Activated naive CD4-positive, alpha-beta T cell (primary cell): Measurements from ENCODE around the gene GAB1.

Experiments
- DNase-seq, 4 experiments: peaks; one replicate each; lab custom pipeline; 2025; lab: John Stamatoyannopoulos, UW

The GAB1 gene

GRCh38 chr4:143336781-143337599 lies at the start of gene GAB1:
Gene GAB1 (plus strand): TSS chr4:143336876. CDS start chr4:143337189, 313 bp downstream.
- no peak for DNase-seq

DNA sequence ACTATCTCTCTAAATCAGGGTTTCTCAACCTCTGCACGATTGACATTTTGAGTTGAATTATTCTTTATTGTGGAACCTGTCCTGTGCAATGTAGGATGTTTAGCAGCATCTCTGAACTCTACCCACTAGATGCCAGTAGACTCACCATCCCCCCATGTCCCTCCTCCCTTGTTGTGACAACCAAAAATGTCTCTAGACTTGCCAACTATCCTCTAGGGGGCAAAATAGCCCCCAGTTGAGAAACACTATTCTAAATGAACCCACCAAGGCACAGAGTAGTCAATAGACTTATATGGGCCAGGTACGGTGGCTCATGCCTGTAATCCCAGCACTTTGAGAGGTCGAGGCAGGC lies 49.1 kb upstream of the GAB1 start:
- no peak for DNase-seq

DNA sequence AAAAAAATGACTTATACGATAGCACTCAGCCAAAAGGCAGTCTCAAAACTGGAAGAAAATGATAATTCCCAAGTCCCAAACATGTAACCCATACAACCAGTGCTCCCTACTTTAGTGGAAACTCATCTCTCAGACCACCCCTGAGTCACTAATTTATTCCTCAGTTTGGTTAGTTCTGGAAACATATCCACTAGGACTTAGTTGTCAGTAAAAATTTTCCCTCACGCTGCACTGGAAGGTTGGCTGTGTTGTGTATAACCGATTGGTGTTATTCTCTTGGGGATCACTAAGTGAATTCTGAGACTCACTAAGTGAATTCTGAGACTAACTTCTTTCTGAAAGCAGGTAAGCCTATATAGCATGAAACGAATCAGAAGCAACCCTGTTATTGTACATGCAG lies 48.5 kb upstream of the GAB1 start:
- DNase-seq = no peak

DNA sequence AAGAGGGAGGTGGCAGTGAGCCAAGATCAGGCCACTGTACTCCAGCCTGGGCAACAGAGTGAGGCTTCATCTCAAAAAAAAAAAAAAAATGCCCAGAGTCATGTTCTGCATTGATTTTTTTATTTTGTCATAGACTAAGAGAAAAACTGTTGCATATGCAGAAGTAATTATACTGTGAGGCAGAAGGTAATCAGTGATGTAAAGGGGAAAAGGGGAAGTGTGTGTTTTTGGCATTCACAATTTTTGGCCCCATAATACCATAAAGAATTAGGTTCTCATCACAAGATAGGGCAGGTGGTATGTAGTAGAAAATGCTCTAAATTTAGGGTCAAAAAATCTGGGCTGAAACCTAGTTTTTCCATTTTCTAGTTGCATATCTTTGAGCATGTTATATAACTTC lies 47.3 kb upstream of the GAB1 start:
- DNase-seq = no peak

DNA sequence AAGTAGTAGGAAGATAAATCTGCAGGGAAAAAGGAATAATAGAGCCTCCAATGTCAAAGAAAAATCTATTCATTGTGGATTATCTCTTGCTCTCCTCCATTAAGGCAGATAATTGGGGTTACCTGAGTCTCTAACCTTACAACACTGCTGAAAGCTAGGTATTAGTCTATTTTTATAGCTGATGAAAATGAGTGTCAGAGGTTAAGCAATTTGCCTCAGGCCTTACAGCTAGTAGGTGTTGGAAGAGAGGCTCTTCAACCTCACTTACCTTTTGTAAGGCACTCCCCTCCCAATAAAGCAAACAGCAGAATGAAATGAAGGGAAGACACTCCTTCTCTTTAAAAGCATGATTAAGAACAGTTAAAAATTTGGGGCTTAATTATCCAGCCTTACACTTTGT lies 45.4 kb upstream of the GAB1 start:
- DNase-seq = no peak

- DNase-seq = no peak
These were observed 43.8 kb upstream of the GAB1 start for GRCh38 chr4:143292858-143293257.

- DNase-seq = no peak
These were observed 42.4 kb upstream of the GAB1 start for GRCh38 chr4:143294310-143294709.

GRCh38 chr4:143294710-143295275 lies 41.9 kb upstream of the GAB1 start:
- no peak for DNase-seq

DNA sequence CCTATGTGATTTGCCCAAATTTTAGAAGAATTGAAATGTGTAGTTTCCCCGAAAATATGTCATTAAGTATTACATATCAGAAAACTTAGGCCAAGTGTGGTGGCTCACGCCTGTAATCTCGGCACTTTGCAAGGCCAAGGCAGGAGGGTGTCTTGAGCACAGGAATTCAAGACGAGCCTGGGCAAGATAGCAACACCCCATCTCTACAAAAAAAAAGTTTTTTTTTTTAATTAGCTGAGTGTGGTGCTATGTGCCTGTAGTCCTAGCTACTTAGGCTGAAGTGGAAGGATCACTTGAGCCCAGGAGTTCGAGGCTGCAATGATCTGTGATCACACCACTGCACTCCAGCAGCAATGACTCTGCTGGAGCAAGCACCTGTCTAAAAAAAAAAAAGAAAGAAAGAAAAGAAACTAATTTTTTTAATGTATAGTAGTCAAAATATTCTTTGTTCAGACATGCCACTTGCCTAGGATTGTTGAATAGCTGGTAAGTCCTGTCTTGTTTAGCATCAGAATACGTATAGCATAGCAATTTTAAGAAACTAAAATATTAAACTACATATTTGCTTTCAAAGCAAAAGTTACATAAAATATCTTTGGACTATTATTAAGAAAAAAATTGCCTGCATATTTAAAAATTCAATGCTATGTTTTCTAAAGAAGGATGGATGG lies 40.1 kb upstream of the GAB1 start:
- DNase-seq = no peak

GRCh38 chr4:143300860-143301259 lies 35.8 kb upstream of the GAB1 start:
- DNase-seq = no peak

- DNase-seq = no peak
These were observed 34.1 kb upstream of the GAB1 start for GRCh38 chr4:143302536-143302935.

DNA sequence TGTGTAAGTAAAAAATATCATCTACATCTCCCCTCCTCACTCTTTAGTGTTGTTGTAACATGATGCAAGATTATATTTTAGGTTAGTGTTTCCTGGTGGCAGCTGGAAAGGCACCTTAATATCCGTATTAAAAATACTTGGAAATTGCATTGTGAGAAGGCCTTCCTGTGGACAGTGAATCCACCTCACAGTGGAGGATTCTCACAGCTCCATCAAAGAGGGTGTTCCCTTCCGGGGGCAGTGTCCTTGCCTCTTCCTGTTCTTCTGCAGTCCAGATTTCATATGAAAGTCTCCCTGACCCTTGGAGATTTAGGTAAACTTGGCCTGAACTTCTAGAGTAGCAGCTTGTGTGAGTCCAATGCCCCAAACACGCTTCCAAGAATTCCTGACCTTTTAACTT lies 29.9 kb upstream of the GAB1 start:
- no peak for DNase-seq

DNA sequence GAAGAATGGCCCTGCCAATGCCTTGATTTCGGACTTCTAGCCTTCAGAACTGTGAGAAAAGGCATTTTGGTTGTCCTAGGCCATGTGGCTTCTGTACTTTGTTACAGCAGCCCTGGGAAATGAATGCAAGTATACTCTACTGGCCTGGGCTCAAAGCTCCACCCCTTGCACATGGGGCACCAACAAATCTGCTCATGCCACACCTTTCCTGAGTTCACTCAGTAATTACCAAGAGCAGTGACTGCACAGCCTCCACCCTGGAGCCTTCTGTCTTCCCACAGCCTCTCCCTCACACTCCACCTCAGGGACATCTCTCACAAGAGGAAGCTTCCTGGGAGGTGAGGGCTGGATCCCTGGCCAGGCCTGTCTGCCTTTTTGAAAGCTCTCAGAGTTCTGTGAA lies 29.1 kb upstream of the GAB1 start:
- DNase-seq = no peak

DNA sequence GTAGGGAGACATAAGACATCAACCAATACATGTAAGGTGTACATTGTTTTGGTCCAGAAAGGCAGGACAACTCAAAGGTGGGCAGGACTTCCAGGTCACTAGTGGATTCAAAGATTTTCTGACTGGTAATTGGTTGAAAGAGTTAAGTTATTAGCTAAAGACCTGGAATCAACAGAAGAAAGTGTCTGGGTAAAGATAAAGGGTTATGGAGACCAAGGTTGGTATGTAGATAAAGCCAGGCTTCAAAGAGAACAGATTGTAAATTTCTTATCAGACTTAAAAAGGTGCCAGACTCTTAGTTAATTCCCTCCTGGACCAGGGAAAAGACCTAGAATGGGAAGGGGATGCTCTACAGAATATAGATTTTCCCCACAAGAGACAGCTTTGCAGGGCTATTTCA lies 28.3 kb upstream of the GAB1 start:
- DNase-seq = no peak

DNA sequence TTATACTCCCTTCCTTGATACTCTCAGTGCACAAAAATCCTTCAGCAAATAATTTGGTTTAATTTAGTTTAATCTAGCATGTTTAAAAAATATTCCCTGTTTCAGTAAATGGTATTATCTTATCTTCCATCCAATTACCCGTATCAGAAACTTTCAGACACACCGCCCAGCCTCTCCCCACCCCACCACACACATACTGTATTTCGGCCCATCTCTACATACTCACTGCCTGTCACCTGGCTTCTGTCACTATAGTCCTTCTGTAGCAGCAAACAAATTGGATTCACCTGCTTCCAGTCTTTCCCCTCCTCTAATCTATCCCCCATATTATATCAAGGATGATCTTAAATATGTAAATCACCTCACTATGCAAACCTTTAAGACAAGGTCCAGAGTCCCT lies 24.8 kb upstream of the GAB1 start:
- no peak for DNase-seq

DNA sequence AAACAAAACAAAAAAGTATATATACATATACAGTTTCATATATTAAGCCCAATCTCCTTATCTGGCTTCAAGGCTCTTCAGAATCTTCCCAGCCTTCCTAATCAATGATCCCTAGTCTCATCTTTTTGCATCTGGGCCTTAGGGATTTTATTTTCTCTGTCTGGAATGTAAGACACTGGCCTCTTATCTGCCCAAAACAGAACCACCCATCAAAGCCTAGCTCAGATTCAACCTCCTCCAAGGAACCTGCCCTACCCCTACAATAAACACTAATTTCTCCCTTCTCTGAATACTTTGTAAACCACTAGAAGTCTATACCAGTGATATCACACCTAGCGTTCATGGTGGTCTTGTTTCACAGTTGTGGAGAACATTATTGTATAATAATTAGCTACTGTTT lies 23.2 kb upstream of the GAB1 start:
- no peak for DNase-seq

DNA sequence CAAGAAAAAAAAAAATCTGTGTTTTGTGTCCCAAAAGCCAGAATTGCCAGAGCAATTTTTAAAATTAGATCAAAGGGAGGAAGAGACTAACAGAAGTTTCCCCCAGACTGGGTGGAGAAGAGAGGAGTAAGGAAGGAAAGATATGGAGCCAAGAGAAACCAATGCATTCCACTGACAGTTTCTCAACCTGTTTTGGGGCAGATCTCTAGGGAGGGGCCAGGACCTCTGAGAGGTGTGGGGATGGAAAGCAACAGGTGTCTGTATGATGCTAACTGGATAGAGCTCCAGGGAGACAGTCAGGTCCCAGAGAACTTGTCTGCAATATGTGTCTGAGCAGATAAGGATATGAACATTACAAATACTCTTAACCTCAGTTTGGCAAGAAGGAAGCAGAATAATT lies 22.7 kb upstream of the GAB1 start:
- DNase-seq = no peak

GRCh38 chr4:143320113-143320512 lies 16.6 kb upstream of the GAB1 start:
- no peak for DNase-seq

GRCh38 chr4:143326735-143327134 lies 9.9 kb upstream of the GAB1 start:
- no peak for DNase-seq

DNA sequence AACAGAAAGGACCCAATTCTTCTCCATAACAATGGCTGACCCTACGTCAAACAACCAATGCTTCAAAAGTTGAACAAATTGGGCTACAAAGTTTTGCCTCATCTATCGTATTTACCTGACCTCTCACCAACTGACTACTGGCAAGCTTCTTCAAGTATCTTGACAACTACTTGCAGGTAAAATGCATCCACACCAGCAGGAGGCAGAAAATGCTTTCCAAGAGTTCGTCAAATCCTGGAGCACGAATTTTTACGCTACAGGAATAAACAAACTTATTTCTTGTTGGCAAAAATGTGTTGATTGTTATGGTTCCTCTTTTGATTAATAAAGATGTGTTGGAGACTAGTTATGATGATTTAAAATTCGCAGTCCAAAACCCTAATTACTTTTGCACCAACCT lies 6.7 kb upstream of the GAB1 start:
- DNase-seq = no peak

- no peak for DNase-seq
These were observed 496 bp upstream of the GAB1 start for GRCh38 chr4:143335979-143336780.

DNA sequence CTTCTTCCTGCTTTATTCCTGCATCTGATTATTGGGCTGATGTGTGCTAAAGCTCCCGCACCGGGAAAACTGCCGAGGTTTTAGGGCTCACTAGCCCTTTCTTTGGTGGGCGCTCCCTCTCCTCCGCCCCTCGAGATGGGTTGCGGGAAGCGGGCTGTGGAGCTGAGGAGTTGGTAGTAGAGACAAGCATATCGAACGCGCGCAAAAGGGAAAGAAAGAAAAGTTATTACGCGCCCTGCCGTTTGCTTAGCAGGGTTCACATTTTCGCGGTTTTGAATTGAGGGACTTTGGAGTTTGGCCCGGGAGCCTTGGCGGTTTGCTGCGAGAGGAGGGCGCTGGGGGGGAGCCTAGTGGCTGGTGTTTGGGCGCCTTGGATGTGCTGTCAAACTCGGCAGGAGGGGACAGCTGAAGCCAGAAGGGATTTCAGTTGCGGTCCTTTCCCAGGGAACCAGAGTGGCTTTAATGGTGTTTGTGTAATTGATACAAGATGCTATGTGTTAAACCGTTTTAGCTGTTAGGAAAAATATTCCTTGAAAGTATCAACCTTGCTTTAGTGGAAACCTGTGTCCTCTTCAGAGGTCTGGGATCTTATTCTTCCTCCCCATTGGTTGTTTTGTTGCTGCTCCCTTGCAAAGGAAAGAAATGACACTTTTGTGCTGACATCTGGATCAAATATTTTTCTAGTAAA lies 1.1 kb downstream of the GAB1 start:
- no peak for DNase-seq
